Measurements from ENCODE around the gene BICD1.

BICD1 gene

GRCh38 chr12:32070370-32070769, 36.3 kb upstream of the BICD1 start:
- TF ChIP-seq SUZ12 (IDR thresholded peaks at IDR 0.05; ENCODE audit: extremely low read depth, insufficient read depth, insufficient read length) (no peak), YY1 (IDR thresholded peaks at IDR 0.05; ENCODE audit: insufficient read depth, insufficient read length) (no peak), ZNF274 (IDR thresholded peaks at IDR 0.05; ENCODE audit: low read depth, low read length) (no peak)
- Histone ChIP-seq H3K27me3 (ENCODE audit: insufficient read depth, insufficient read length) (no peaks in the 10 kb centered on the region), H3K9ac (ENCODE audit: insufficient read length, low read depth) (no peak overlapping the region), H3K4me1 (ENCODE audit: insufficient read depth, insufficient read length) (no peaks in the 10 kb centered on the region), H3K36me3 (ENCODE audit: insufficient read depth, insufficient read length, low read length) (no peaks in the 10 kb centered on the region), H3K4me3 (ENCODE audit: insufficient read length, low read depth) (no peak overlapping the region), H3K9me3 (ENCODE audit: insufficient read depth, low read length) (peaks cover 20% of the 10 kb centered on the region)
- no peak for DNase-seq (ENCODE audit: low read depth, low spot score)

DNA sequence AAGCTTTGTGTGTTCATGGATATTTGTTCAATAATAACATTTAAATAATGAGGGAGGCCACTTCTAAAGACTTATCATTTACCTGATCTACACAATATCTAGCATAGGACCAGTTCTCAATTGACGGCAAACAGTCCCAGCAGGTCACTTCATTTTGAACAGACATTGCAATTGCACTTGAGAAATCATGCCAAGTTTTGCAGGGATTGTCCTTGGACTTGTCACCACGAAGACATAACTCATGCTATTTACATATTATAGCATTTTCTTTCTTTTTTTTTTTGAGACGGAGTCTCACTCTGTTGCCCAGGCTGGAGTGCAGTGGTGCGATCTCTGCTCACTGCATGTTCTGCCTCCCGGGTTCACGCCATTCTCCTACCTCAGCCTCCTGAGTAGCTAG, 34.5 kb upstream of the BICD1 start:
- TF ChIP-seq YY1 (IDR thresholded peaks at IDR 0.05; ENCODE audit: insufficient read depth, insufficient read length) (no peak), SUZ12 (IDR thresholded peaks at IDR 0.05; ENCODE audit: extremely low read depth, insufficient read depth, insufficient read length) (no peak), ZNF274 (IDR thresholded peaks at IDR 0.05; ENCODE audit: low read depth, low read length) (no peak)

GRCh38 chr12:32074432-32074831, 32.2 kb upstream of the BICD1 start:
- Histone ChIP-seq H3K4me3 (ENCODE audit: insufficient read length, low read depth) (no peak overlapping the region), H3K9me3 (ENCODE audit: insufficient read depth, low read length) (peaks cover 20% of the 10 kb centered on the region), H3K36me3 (ENCODE audit: insufficient read depth, insufficient read length, low read length) (no peaks in the 10 kb centered on the region), H3K4me1 (ENCODE audit: insufficient read depth, insufficient read length) (no peaks in the 10 kb centered on the region), H3K27me3 (ENCODE audit: insufficient read depth, insufficient read length) (no peaks in the 10 kb centered on the region), H3K9ac (ENCODE audit: insufficient read length, low read depth) (no peak overlapping the region)
- no peak for TF ChIP-seq ZNF274 (IDR thresholded peaks at IDR 0.05; ENCODE audit: low read depth, low read length)
- TF ChIP-seq YY1 (IDR thresholded peaks at IDR 0.05; ENCODE audit: insufficient read depth, insufficient read length), result no peak
- no peak for TF ChIP-seq SUZ12 (IDR thresholded peaks at IDR 0.05; ENCODE audit: extremely low read depth, insufficient read depth, insufficient read length)
- peak; percentile 44 for DNase-seq (ENCODE audit: low read depth, low spot score)

More for the DNA sequence above, 34.5 kb upstream of the BICD1 start:
- no peak for DNase-seq (ENCODE audit: low read depth, low spot score)
- no peaks in the 10 kb centered on the region for H3K36me3 ChIP-seq (ENCODE audit: insufficient read depth, insufficient read length, low read length)
- no peaks in the 10 kb centered on the region for H3K4me1 ChIP-seq (ENCODE audit: insufficient read depth, insufficient read length)
- H3K4me3 ChIP-seq (ENCODE audit: insufficient read length, low read depth), result no peak overlapping the region
- H3K9me3 ChIP-seq (ENCODE audit: insufficient read depth, low read length), result peaks cover 20% of the 10 kb centered on the region
- no peak overlapping the region for H3K9ac ChIP-seq (ENCODE audit: insufficient read length, low read depth)
- H3K27me3 ChIP-seq (ENCODE audit: insufficient read depth, insufficient read length), result no peaks in the 10 kb centered on the region

- no peaks in the 10 kb centered on the region for H3K27me3 ChIP-seq (ENCODE audit: insufficient read depth, insufficient read length)
- peaks cover 20% of the 10 kb centered on the region for H3K9me3 ChIP-seq (ENCODE audit: insufficient read depth, low read length)
- no peak overlapping the region for H3K9ac ChIP-seq (ENCODE audit: insufficient read length, low read depth)
- H3K4me3 ChIP-seq (ENCODE audit: insufficient read length, low read depth), result no peak overlapping the region
- H3K36me3 ChIP-seq (ENCODE audit: insufficient read depth, insufficient read length, low read length), result no peaks in the 10 kb centered on the region
- H3K4me1 ChIP-seq (ENCODE audit: insufficient read depth, insufficient read length), result no peaks in the 10 kb centered on the region
- no peak for DNase-seq (ENCODE audit: low read depth, low spot score)
- TF ChIP-seq YY1 (IDR thresholded peaks at IDR 0.05; ENCODE audit: insufficient read depth, insufficient read length), result no peak
- no peak for TF ChIP-seq ZNF274 (IDR thresholded peaks at IDR 0.05; ENCODE audit: low read depth, low read length)
- TF ChIP-seq SUZ12 (IDR thresholded peaks at IDR 0.05; ENCODE audit: extremely low read depth, insufficient read depth, insufficient read length), result no peak
These were observed 29.7 kb upstream of the BICD1 start for GRCh38 chr12:32076941-32077340.

- TF ChIP-seq YY1 (IDR thresholded peaks at IDR 0.05; ENCODE audit: insufficient read depth, insufficient read length) (no peak), SUZ12 (IDR thresholded peaks at IDR 0.05; ENCODE audit: extremely low read depth, insufficient read depth, insufficient read length) (no peak), ZNF274 (IDR thresholded peaks at IDR 0.05; ENCODE audit: low read depth, low read length) (no peak)
- Histone ChIP-seq H3K9me3 (ENCODE audit: insufficient read depth, low read length) (peaks cover 8% of the 10 kb centered on the region; the same call in 1 of the 2 replicates), H3K4me3 (ENCODE audit: insufficient read length, low read depth) (no peak overlapping the region), H3K4me1 (ENCODE audit: insufficient read depth, insufficient read length) (peaks cover 3% of the 10 kb centered on the region), H3K36me3 (ENCODE audit: insufficient read depth, insufficient read length, low read length) (no peaks in the 10 kb centered on the region), H3K9ac (ENCODE audit: insufficient read length, low read depth) (no peak overlapping the region), H3K27me3 (ENCODE audit: insufficient read depth, insufficient read length) (no peaks in the 10 kb centered on the region)
- DNase-seq (ENCODE audit: low read depth, low spot score), result no peak
These were observed 26.2 kb upstream of the BICD1 start for GRCh38 chr12:32080435-32080834.

GRCh38 chr12:32083489-32083888, 23.2 kb upstream of the BICD1 start:
- TF ChIP-seq SUZ12 (IDR thresholded peaks at IDR 0.05; ENCODE audit: extremely low read depth, insufficient read depth, insufficient read length), result no peak
- TF ChIP-seq YY1 (IDR thresholded peaks at IDR 0.05; ENCODE audit: insufficient read depth, insufficient read length), result no peak
- no peak for TF ChIP-seq ZNF274 (IDR thresholded peaks at IDR 0.05; ENCODE audit: low read depth, low read length)
- Histone ChIP-seq H3K27me3 (ENCODE audit: insufficient read depth, insufficient read length) (no peaks in the 10 kb centered on the region), H3K4me1 (ENCODE audit: insufficient read depth, insufficient read length) (peaks cover 3% of the 10 kb centered on the region), H3K9me3 (ENCODE audit: insufficient read depth, low read length) (peaks cover 8% of the 10 kb centered on the region; the same call in 1 of the 2 replicates), H3K36me3 (ENCODE audit: insufficient read depth, insufficient read length, low read length) (no peaks in the 10 kb centered on the region), H3K4me3 (ENCODE audit: insufficient read length, low read depth) (no peak overlapping the region), H3K9ac (ENCODE audit: insufficient read length, low read depth) (no peak overlapping the region)
- DNase-seq (ENCODE audit: low read depth, low spot score), result no peak

GRCh38 chr12:32084017-32084688, 22.5 kb upstream of the BICD1 start:
- H3K36me3 ChIP-seq (ENCODE audit: insufficient read depth, insufficient read length, low read length), result no peaks in the 10 kb centered on the region
- no peak overlapping the region for H3K9ac ChIP-seq (ENCODE audit: insufficient read length, low read depth)
- no peak overlapping the region for H3K4me3 ChIP-seq (ENCODE audit: insufficient read length, low read depth)
- DNase-seq (ENCODE audit: low read depth, low spot score), result no peak
- peaks cover 8% of the 10 kb centered on the region; the same call in 1 of the 2 replicates for H3K9me3 ChIP-seq (ENCODE audit: insufficient read depth, low read length)
- no peak for TF ChIP-seq SUZ12 (IDR thresholded peaks at IDR 0.05; ENCODE audit: extremely low read depth, insufficient read depth, insufficient read length)
- no peak for TF ChIP-seq ZNF274 (IDR thresholded peaks at IDR 0.05; ENCODE audit: low read depth, low read length)
- TF ChIP-seq YY1 (IDR thresholded peaks at IDR 0.05; ENCODE audit: insufficient read depth, insufficient read length), result no peak
- H3K4me1 ChIP-seq (ENCODE audit: insufficient read depth, insufficient read length), result peaks cover 3% of the 10 kb centered on the region
- H3K27me3 ChIP-seq (ENCODE audit: insufficient read depth, insufficient read length), result no peaks in the 10 kb centered on the region

All from NT2/D1 (cell line).